NB4 (cell line): ENCODE results near the gene CDH13.

Source experiments
- CTCF ChIP-seq: IDR thresholded peaks from one replicate; pipeline ENCODE4 v1.5.1; 2012; ENCODE audit warnings: low read depth, low read length
- MAX ChIP-seq: IDR thresholded peaks from 2 replicates; pipeline ENCODE4 v1.6.1; 2011; ENCODE audit warnings: low read depth, low read length

- TF ChIP-seq CTCF (no peak), MAX (no peak)
Measured at GRCh38 chr16:82646504-82646903, 19.7 kb downstream of the CDH13 start.
